Neural cell (in vitro differentiated cells): ENCODE data around the gene PTPRO.

Experiments
- EP300 ChIP-seq: fragments of 450-650 bp; conservative IDR thresholded peaks from 2 replicates; pipeline ENCODE4 v1.6.1; 2014; ENCODE audit warnings: antibody characterized with exemption, mild to moderate bottlenecking, moderate library complexity; ENCODE audit not compliant: poor library complexity, severe bottlenecking
- EZH2 ChIP-seq: fragments of 200-600, 300-800 bp; shearing (Covaris generic), sonication (generic); IDR thresholded peaks from 2 replicates; pipeline ENCODE4 v1.6.1; 2014; ENCODE audit warnings: antibody characterized with exemption, low read length, borderline replicate concordance, mild to moderate bottlenecking; ENCODE audit not compliant: insufficient read depth, poor library complexity, severe bottlenecking
- MXI1 ChIP-seq: fragments of 450-650 bp; conservative IDR thresholded peaks from 2 replicates; pipeline ENCODE4 v1.6.1; 2014; ENCODE audit warnings: antibody characterized with exemption, mild to moderate bottlenecking; ENCODE audit not compliant: poor library complexity, severe bottlenecking
- POLR2AphosphoS5 ChIP-seq: IDR thresholded peaks from 2 replicates; pipeline ENCODE4 v1.6.1; 2012
- RAD21 ChIP-seq: fragments of 450-650 bp; conservative IDR thresholded peaks from 2 replicates; pipeline ENCODE4 v1.6.1; 2014; ENCODE audit warnings: antibody characterized with exemption, mild to moderate bottlenecking, moderate library complexity
- SMC3 ChIP-seq: fragments of 450-650 bp; conservative IDR thresholded peaks from 2 replicates; pipeline ENCODE4 v1.6.1; 2014; ENCODE audit warnings: antibody characterized with exemption, mild to moderate bottlenecking, moderate library complexity; ENCODE audit not compliant: poor library complexity
- TF ChIP-seq, protein P1 (sequence below): fragments of 450-650 bp; IDR thresholded peaks from 2 replicates; pipeline ENCODE4 v1.5.1; 2014; ENCODE audit warnings: antibody characterized with exemption, mild to moderate bottlenecking, moderate library complexity; ENCODE audit not compliant: poor library complexity, severe bottlenecking
- TF ChIP-seq, protein P2 (sequence below): IDR thresholded peaks from 2 replicates; pipeline ENCODE4 v1.6.1; 2012; ENCODE audit warnings: borderline replicate concordance

DNA sequence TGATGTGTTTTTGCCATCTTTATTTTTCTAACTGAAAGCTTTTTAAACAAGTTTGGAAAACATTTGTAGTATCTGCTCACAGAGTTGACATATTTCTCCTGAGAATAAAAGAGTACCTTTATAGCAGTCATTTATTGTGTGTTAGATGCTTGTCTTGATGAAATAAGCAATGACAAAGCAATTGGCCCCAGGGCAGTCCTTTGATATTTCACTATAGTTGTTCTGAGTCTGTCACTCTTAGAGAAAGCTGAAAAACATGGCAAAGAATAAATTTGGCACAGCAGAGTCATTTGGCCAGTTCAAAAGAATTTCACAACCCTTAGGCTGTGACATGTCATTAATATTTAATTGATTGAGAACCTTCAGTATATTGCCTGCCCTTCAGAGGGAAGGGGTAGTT is 166.2 kb downstream of the PTPRO start:
- TF ChIP-seq, protein P1, sequence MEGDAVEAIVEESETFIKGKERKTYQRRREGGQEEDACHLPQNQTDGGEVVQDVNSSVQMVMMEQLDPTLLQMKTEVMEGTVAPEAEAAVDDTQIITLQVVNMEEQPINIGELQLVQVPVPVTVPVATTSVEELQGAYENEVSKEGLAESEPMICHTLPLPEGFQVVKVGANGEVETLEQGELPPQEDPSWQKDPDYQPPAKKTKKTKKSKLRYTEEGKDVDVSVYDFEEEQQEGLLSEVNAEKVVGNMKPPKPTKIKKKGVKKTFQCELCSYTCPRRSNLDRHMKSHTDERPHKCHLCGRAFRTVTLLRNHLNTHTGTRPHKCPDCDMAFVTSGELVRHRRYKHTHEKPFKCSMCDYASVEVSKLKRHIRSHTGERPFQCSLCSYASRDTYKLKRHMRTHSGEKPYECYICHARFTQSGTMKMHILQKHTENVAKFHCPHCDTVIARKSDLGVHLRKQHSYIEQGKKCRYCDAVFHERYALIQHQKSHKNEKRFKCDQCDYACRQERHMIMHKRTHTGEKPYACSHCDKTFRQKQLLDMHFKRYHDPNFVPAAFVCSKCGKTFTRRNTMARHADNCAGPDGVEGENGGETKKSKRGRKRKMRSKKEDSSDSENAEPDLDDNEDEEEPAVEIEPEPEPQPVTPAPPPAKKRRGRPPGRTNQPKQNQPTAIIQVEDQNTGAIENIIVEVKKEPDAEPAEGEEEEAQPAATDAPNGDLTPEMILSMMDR: no peak
- no peak for TF ChIP-seq EZH2
- no peak for TF ChIP-seq SMC3
- no peak for TF ChIP-seq POLR2AphosphoS5
- TF ChIP-seq EP300: peak; percentile 40
- TF ChIP-seq RAD21: no peak
- TF ChIP-seq, protein P2, sequence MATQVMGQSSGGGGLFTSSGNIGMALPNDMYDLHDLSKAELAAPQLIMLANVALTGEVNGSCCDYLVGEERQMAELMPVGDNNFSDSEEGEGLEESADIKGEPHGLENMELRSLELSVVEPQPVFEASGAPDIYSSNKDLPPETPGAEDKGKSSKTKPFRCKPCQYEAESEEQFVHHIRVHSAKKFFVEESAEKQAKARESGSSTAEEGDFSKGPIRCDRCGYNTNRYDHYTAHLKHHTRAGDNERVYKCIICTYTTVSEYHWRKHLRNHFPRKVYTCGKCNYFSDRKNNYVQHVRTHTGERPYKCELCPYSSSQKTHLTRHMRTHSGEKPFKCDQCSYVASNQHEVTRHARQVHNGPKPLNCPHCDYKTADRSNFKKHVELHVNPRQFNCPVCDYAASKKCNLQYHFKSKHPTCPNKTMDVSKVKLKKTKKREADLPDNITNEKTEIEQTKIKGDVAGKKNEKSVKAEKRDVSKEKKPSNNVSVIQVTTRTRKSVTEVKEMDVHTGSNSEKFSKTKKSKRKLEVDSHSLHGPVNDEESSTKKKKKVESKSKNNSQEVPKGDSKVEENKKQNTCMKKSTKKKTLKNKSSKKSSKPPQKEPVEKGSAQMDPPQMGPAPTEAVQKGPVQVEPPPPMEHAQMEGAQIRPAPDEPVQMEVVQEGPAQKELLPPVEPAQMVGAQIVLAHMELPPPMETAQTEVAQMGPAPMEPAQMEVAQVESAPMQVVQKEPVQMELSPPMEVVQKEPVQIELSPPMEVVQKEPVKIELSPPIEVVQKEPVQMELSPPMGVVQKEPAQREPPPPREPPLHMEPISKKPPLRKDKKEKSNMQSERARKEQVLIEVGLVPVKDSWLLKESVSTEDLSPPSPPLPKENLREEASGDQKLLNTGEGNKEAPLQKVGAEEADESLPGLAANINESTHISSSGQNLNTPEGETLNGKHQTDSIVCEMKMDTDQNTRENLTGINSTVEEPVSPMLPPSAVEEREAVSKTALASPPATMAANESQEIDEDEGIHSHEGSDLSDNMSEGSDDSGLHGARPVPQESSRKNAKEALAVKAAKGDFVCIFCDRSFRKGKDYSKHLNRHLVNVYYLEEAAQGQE: no peak
- TF ChIP-seq MXI1: no peak
